GM10266 (cell line): ENCODE results near the gene MAGED2.

Experiments used
- DNase-seq: peaks from one replicate; pipeline ENCODE4 v3.0.0; 2012; ENCODE audit errors: extremely low spot score
- CTCF ChIP-seq: IDR thresholded peaks from 2 replicates; pipeline ENCODE4 v1.5.1; 2012; ENCODE audit warnings: mild to moderate bottlenecking, low read depth; ENCODE audit not compliant: control insufficient read depth, insufficient read depth; ENCODE audit errors: missing control alignments

The MAGED2 gene

GRCh38 chrX:54819201-54819600 is 11.7 kb downstream of the MAGED2 start:
- no peak for DNase-seq
- TF ChIP-seq CTCF = no peak

- DNase-seq = no peak
Measured at GRCh38 chrX:54820737-54821136, 13.2 kb downstream of the MAGED2 start.

GRCh38 chrX:54821310-54821709 is 13.8 kb downstream of the MAGED2 start:
- DNase-seq = no peak
- no peak for TF ChIP-seq CTCF

More at GRCh38 chrX:54820737-54821136, 13.2 kb downstream of the MAGED2 start:
- no peak for TF ChIP-seq CTCF

DNA sequence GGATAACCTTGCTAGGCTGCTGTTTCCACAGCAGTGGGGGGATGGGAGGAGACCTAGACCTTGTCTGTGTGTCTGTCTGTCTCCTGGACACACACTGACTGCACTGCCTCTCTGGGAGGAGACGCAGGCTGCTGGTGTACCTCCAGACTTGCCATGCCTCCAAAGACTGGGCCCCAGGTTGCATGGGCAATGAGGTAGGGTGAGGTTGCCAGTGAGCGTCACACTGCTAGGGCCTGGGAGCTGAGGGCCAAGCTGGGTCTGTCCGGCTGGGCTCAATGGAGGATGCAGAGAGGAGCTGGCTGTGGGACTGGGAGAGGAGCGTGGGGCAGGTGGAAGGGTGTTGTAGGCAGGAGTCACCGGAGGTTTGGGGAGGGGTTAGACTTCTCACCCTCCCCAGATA is 16.6 kb downstream of the MAGED2 start:
- no peak for DNase-seq
- no peak for TF ChIP-seq CTCF

DNA sequence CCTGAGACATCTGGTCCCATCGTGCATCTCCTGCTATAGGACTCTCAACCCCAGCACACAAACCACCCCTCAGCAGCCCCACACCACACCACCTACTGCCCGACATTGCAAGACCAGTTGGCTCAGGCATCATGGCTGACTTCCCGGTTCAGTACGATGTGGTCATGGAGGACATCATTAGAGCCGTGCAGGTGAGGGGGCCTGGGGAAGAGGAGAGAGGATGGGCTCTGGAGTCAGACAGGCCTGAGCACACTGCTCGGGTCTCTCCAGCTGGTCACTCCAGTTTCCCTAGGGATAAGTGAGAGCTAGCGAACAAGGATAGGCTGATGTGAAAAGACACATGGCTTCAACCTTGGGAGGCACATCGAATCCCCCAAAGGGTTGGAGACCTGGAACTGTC is 17.2 kb downstream of the MAGED2 start:
- DNase-seq = no peak
- no peak for TF ChIP-seq CTCF

GRCh38 chrX:54825716-54826438 is 18.3 kb downstream of the MAGED2 start:
- no peak for TF ChIP-seq CTCF
- no peak for DNase-seq

DNA sequence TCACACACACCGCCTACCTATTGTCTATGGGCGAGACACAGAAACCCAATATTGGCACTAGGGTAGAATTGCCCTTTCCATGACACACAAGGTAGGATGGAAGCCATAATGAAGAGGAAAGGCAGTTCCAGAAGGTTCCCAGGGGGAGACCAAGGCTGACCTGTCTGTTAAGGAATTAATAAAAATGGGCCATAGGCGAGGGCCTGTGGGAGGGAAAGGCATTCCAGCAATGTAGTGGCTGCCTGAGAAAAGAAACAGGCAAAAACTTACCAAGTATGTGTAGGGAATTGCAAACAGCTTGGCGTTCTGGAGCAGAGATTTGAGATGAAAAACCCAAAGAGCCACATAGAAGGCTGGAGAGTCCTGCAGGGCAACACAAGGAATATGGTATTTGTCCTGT is 19.1 kb downstream of the MAGED2 start:
- DNase-seq = no peak
- no peak for TF ChIP-seq CTCF
